Keratinocyte (primary cell): ENCODE data around the gene FXYD6.

ENCODE experiments used
- EZH2 ChIP-seq: IDR thresholded peaks from one replicate; pipeline ENCODE4 v1.6.1; 2012; ENCODE audit warnings: inconsistent platforms, mild to moderate bottlenecking, low read length, moderate library complexity
- TF ChIP-seq, protein P1 (sequence below), 3 experiments: IDR thresholded peaks in 1 of 3; conservative IDR thresholded peaks in 1 of 3; optimal IDR thresholded peaks in 1 of 3; 2 replicates in 2 of 3; 3 replicates in 1 of 3; pipeline versions ENCODE3 to v1.5.1; 2011; ENCODE audit warnings: low read length in 3 of 3, mild to moderate bottlenecking in 3 of 3, moderate library complexity in 2 of 3, control low read depth in 1 of 3, inconsistent platforms in 1 of 3; ENCODE audit not compliant: insufficient read depth in 2 of 3; ENCODE audit errors: extremely low read depth in 1 of 3

DNA sequence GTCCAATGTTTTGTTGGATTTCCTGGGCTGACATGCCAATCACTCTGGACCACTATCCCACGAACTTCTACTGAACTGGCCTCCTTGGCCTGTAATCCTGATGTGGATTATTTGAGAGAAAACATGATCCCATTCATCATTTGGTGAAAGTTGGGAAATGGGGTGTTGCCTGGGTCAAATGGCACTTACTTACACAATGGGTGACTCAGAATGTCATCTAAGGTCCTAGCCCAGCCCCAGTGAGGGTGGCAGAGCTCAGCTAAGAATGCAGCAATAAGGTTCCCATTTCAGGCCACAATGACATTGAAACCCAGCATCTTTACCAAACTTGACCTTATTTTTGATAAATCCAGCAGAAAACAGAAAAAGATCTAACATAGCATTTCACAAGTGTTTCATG is 71.4 kb downstream of the FXYD6 start:
- no peak for TF ChIP-seq EZH2
- TF ChIP-seq, protein P1, sequence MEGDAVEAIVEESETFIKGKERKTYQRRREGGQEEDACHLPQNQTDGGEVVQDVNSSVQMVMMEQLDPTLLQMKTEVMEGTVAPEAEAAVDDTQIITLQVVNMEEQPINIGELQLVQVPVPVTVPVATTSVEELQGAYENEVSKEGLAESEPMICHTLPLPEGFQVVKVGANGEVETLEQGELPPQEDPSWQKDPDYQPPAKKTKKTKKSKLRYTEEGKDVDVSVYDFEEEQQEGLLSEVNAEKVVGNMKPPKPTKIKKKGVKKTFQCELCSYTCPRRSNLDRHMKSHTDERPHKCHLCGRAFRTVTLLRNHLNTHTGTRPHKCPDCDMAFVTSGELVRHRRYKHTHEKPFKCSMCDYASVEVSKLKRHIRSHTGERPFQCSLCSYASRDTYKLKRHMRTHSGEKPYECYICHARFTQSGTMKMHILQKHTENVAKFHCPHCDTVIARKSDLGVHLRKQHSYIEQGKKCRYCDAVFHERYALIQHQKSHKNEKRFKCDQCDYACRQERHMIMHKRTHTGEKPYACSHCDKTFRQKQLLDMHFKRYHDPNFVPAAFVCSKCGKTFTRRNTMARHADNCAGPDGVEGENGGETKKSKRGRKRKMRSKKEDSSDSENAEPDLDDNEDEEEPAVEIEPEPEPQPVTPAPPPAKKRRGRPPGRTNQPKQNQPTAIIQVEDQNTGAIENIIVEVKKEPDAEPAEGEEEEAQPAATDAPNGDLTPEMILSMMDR (optimal IDR thresholded peaks at IDR 0.05 in 1 of 3, IDR thresholded peaks at IDR 0.05 in 1 of 3, conservative IDR thresholded peaks at IDR 0.05 in 1 of 3; ENCODE audit: extremely low read depth in 1 of 3, insufficient read depth in 2 of 3, low read length in 3 of 3): no peak
